ENCODE results near the gene PACRG. TPM values are rescaled to one million over a fixed set of nuclear protein-coding genes. Genes with fewer than 3 reads are reported as not detected.

PACRG gene
- total RNA-seq, 2 experiments from 2014 or later, result not detected

DNA sequence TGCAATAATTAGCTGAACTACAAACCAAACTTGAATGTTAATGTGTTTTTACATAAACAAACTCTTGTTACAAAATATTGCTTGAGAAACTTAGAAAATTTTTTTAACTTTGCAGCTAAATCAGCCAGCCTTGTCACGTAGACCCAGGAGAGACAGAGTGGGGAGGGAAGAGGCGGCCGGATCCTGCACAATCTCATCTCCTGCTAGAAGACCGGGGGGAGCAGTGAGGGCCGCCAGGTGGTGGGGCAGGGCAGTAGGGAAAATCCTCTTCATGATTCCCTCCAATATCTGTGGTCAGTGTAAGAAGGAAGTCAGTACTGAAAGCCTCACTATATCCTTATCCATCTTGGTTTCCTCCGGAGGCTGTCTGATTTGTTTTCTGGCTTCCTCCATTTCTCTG lies 193.3 kb downstream of the PACRG start:
- Histone ChIP-seq H3K36me3 (ENCODE audit: insufficient read depth, low read length) (no peaks in the 10 kb centered on the region), H4K20me1 (ENCODE audit: insufficient read depth, low read length) (no peaks in the 10 kb centered on the region), H2AFZ (ENCODE audit: low read length) (no peak overlapping the region), H3K27ac (ENCODE audit: low read depth, low read length, poor library complexity, severe bottlenecking) (no peak overlapping the region), H3K9me2 (ENCODE audit: insufficient read depth, low read length) (no peaks in the 10 kb centered on the region), H3K4me2 (ENCODE audit: low read length) (no peak overlapping the region), H3K9me3 (ENCODE audit: low read length) (no peaks in the 10 kb centered on the region), H3K4me3 (ENCODE audit: low read depth, low read length, poor library complexity, severe bottlenecking) (no peak overlapping the region), H3K4me1 (ENCODE audit: insufficient read depth, low read length, poor library complexity, severe bottlenecking) (no peaks in the 10 kb centered on the region), H3K79me2 (ENCODE audit: insufficient read depth, low read depth, low read length) (no peaks in the 10 kb centered on the region)
- TF ChIP-seq, protein P1, sequence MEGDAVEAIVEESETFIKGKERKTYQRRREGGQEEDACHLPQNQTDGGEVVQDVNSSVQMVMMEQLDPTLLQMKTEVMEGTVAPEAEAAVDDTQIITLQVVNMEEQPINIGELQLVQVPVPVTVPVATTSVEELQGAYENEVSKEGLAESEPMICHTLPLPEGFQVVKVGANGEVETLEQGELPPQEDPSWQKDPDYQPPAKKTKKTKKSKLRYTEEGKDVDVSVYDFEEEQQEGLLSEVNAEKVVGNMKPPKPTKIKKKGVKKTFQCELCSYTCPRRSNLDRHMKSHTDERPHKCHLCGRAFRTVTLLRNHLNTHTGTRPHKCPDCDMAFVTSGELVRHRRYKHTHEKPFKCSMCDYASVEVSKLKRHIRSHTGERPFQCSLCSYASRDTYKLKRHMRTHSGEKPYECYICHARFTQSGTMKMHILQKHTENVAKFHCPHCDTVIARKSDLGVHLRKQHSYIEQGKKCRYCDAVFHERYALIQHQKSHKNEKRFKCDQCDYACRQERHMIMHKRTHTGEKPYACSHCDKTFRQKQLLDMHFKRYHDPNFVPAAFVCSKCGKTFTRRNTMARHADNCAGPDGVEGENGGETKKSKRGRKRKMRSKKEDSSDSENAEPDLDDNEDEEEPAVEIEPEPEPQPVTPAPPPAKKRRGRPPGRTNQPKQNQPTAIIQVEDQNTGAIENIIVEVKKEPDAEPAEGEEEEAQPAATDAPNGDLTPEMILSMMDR (conservative IDR thresholded peaks at IDR 0.05; ENCODE audit: low read length), result no peak
- no peak for TF ChIP-seq EZH2phosphoT487 (IDR thresholded peaks at IDR 0.05; ENCODE audit: borderline replicate concordance, low read depth, low read length)
- CTCF ChIA-PET (ENCODE audit: unreplicated experiment), result no interaction called here
- BruUV-seq (replicated peaks), result no TSS peak
- intact Hi-C loops (cut with micrococcal nuclease; ENCODE audit: unreplicated experiment), result no loop called here
- no peak for DNase-seq (ENCODE audit: low spot score)
- POLR2A ChIA-PET, result no interaction called here

DNA sequence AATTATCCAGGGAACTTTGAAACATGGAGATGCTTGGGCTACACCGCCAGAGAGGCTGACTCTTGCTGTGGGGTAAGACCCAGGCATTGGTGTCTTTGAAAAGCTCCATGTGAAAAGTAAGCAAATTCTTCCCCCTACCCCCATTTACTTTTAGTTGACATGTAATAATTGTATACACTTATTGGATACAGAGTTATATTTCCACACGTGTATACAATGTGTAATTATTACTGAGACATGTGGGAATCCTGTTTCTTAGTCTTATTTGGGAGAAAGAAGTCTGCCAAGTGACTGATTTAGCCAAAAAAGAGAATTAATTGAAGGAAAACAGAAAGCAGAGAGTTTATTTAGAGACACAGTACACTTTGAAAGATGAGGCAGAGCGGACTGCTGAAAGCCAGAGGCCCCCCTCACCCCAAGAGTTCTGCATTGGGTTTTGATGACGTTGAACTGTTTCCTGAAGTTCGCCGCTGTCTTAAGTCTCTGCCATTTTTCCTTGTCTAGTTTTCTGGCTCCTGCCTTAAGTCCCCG lies 193.8 kb downstream of the PACRG start:
- Histone ChIP-seq H3K79me2 (ENCODE audit: insufficient read depth, low read depth, low read length) (no peaks in the 10 kb centered on the region), H2AFZ (ENCODE audit: low read length) (no peak overlapping the region), H4K20me1 (ENCODE audit: insufficient read depth, low read length) (no peaks in the 10 kb centered on the region), H3K36me3 (ENCODE audit: insufficient read depth, low read length) (no peaks in the 10 kb centered on the region), H3K4me3 (ENCODE audit: low read depth, low read length, poor library complexity, severe bottlenecking) (no peak overlapping the region), H3K9me3 (ENCODE audit: low read length) (no peaks in the 10 kb centered on the region), H3K4me1 (ENCODE audit: insufficient read depth, low read length, poor library complexity, severe bottlenecking) (no peaks in the 10 kb centered on the region), H3K27ac (ENCODE audit: low read depth, low read length, poor library complexity, severe bottlenecking) (no peak overlapping the region), H3K4me2 (ENCODE audit: low read length) (no peak overlapping the region), H3K9me2 (ENCODE audit: insufficient read depth, low read length) (no peaks in the 10 kb centered on the region)
- BruUV-seq (replicated peaks), result no TSS peak
- TF ChIP-seq, protein P1 (conservative IDR thresholded peaks at IDR 0.05; ENCODE audit: low read length), result no peak
- no peak for TF ChIP-seq EZH2phosphoT487 (IDR thresholded peaks at IDR 0.05; ENCODE audit: borderline replicate concordance, low read depth, low read length)
- POLR2A ChIA-PET, result interaction anchor here (1.0 kb wide), 1 partner anchor 12 kb away, joined by 3 read pairs; no protein-coding TSS in a partner anchor
- intact Hi-C loops (cut with micrococcal nuclease; ENCODE audit: unreplicated experiment), result no loop called here
- no peak for DNase-seq (ENCODE audit: low spot score)
- CTCF ChIA-PET (ENCODE audit: unreplicated experiment), result no interaction called here

DNA sequence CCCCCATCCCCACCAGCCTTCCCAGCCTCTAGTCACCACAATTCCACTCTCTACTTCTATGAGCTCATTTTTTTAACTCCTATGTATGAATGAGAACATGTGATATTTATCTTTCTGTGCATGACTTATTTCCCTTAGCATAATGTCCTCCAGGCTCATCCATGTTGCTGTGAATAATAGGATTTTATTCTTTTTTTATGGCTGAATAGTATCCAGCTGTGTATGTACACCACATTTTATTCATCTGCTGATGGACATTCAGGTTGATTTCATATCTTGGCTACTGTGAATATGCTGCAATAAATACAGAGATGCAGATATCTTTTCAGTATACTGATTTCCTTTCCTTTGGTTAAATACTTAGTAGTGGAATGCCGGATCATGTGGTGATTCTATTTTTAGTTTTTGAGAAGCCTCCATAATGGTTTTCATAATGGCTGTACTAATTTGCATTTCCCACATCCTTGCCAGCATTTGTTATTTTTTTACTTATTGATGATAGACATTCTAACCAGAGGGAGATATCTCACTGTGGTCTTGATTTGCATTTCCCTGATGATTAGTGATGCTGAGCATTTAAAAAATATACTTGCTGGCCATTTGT lies 194.9 kb downstream of the PACRG start:
- no peak overlapping the region for H3K4me3 ChIP-seq (ENCODE audit: low read depth, low read length, poor library complexity, severe bottlenecking)
- H3K27ac ChIP-seq (ENCODE audit: low read depth, low read length, poor library complexity, severe bottlenecking), result no peak overlapping the region
- TF ChIP-seq, protein P1 (conservative IDR thresholded peaks at IDR 0.05; ENCODE audit: low read length), result no peak
- POLR2A ChIA-PET, result no interaction called here
- no peaks in the 10 kb centered on the region for H3K9me2 ChIP-seq (ENCODE audit: insufficient read depth, low read length)
- DNase-seq (ENCODE audit: low spot score), result no peak
- H3K79me2 ChIP-seq (ENCODE audit: insufficient read depth, low read depth, low read length), result no peaks in the 10 kb centered on the region
- no peaks in the 10 kb centered on the region for H4K20me1 ChIP-seq (ENCODE audit: insufficient read depth, low read length)
- H2AFZ ChIP-seq (ENCODE audit: low read length), result no peak overlapping the region
- no peaks in the 10 kb centered on the region for H3K4me1 ChIP-seq (ENCODE audit: insufficient read depth, low read length, poor library complexity, severe bottlenecking)
- CTCF ChIA-PET (ENCODE audit: unreplicated experiment), result no interaction called here
- H3K4me2 ChIP-seq (ENCODE audit: low read length), result no peak overlapping the region
- no TSS peak for BruUV-seq (replicated peaks)
- no peaks in the 10 kb centered on the region for H3K36me3 ChIP-seq (ENCODE audit: insufficient read depth, low read length)
- H3K9me3 ChIP-seq (ENCODE audit: low read length), result no peaks in the 10 kb centered on the region
- intact Hi-C loops (cut with micrococcal nuclease; ENCODE audit: unreplicated experiment), result no loop called here

Data from OCI-LY7 (cell line).